PC-3 (cell line): ENCODE results near the gene MIEN1.

Source experiments
- CTCF ChIP-seq: fragments of 300-600 bp; sonication (generic); conservative IDR thresholded peaks from 2 replicates; pipeline ENCODE4 v1.5.1; 2017; ENCODE audit warnings: antibody characterized with exemption, low read depth, mild to moderate bottlenecking, low read length
- EZH2 ChIP-seq: fragments of 300-600 bp; sonication (generic); IDR thresholded peaks from one replicate; pipeline ENCODE4 v1.6.1; 2017; ENCODE audit warnings: antibody characterized with exemption, mild to moderate bottlenecking, low read length; ENCODE audit not compliant: unreplicated experiment
- EZH2phosphoT487 ChIP-seq: fragments of 300-600 bp; sonication (generic); IDR thresholded peaks from 2 replicates; pipeline ENCODE4 v1.6.1; 2018; ENCODE audit warnings: mild to moderate bottlenecking, antibody characterized with exemption, low read length, borderline replicate concordance

- TF ChIP-seq CTCF, result no peak
- TF ChIP-seq EZH2phosphoT487, result no peak
- TF ChIP-seq EZH2, result no peak
Measured at GRCh38 chr17:39709319-39709997, 20.9 kb downstream of the MIEN1 start.
